Activated CD4-positive, alpha-beta T cell treated with anti-CD3 and anti-CD28 coated beads for 48 hours (primary cell): ENCODE measurements around the gene LONP1.

ENCODE experiments used
- DNase-seq: peaks from one replicate; pipeline ENCODE4 v3.0.0-alpha.2; 2020

The LONP1 gene

GRCh38 chr19:5677580-5677979 lies 42.4 kb downstream of the LONP1 start:
- no peak for DNase-seq

GRCh38 chr19:5677136-5677535 lies 42.8 kb downstream of the LONP1 start:
- no peak for DNase-seq

- no peak for DNase-seq
Observed at GRCh38 chr19:5676772-5677105, 43.2 kb downstream of the LONP1 start.

- no peak for DNase-seq
Observed at GRCh38 chr19:5676105-5676771, 43.7 kb downstream of the LONP1 start.

GRCh38 chr19:5674714-5675113 lies 45.2 kb downstream of the LONP1 start:
- no peak for DNase-seq

- DNase-seq, result no peak
Observed at GRCh38 chr19:5673752-5674151, 46.2 kb downstream of the LONP1 start.

- no peak for DNase-seq
Observed at GRCh38 chr19:5672708-5673459, 47.1 kb downstream of the LONP1 start.

GRCh38 chr19:5671600-5671999 lies 48.3 kb downstream of the LONP1 start:
- DNase-seq, result no peak

- DNase-seq, result no peak
Observed at GRCh38 chr19:5669212-5669611, 50.7 kb downstream of the LONP1 start.

GRCh38 chr19:5667751-5668271 lies 52.1 kb downstream of the LONP1 start:
- no peak for DNase-seq

GRCh38 chr19:5666921-5667610 lies 52.9 kb downstream of the LONP1 start:
- no peak for DNase-seq

GRCh38 chr19:5665781-5666513 lies 54.0 kb downstream of the LONP1 start:
- no peak for DNase-seq

GRCh38 chr19:5664515-5664914 lies 55.4 kb downstream of the LONP1 start:
- DNase-seq, result no peak

GRCh38 chr19:5663904-5664303 lies 56.0 kb downstream of the LONP1 start:
- no peak for DNase-seq

GRCh38 chr19:5661483-5661882 lies 58.5 kb downstream of the LONP1 start:
- no peak for DNase-seq

- DNase-seq, result no peak
Observed at GRCh38 chr19:5655412-5655811, 64.5 kb downstream of the LONP1 start.

- no peak for DNase-seq
Observed at GRCh38 chr19:5654931-5655330, 65.0 kb downstream of the LONP1 start.

- no peak for DNase-seq
Observed at GRCh38 chr19:5652261-5652660, 67.7 kb downstream of the LONP1 start.

- no peak for DNase-seq
Observed at GRCh38 chr19:5651361-5651760, 68.6 kb downstream of the LONP1 start.

- DNase-seq, result no peak
Observed at GRCh38 chr19:5648464-5648863, 71.5 kb downstream of the LONP1 start.

- no peak for DNase-seq
Observed at GRCh38 chr19:5646703-5647102, 73.2 kb downstream of the LONP1 start.

GRCh38 chr19:5645409-5645808 lies 74.5 kb downstream of the LONP1 start:
- no peak for DNase-seq

GRCh38 chr19:5644037-5644436 lies 75.9 kb downstream of the LONP1 start:
- DNase-seq, result no peak
